ENCODE measurements around the gene UBE2H. TPM values are rescaled to one million over a fixed set of nuclear protein-coding genes. Genes with fewer than 3 reads are reported as not detected.
"Not testable (repeated sequence)": the region's sequence is repeated elsewhere in the genome, so short reads cannot be mapped to it uniquely, and the experiment has no call there.

The UBE2H gene
- total and polyA plus RNA-seq, 2 donors (not counting 1 experiment from before 2014, with no cell fraction given), result 23.3 to 54.1 TPM

GRCh38 chr7:129969881-129970446 lies 17.2 kb upstream of the UBE2H start:
- POLR2A ChIA-PET, result no interaction called here
- Mint-ChIP-seq H3K9me3 (ENCODE audit: insufficient read depth) (no peaks in the 10 kb centered on the region), H3K27ac (no peak overlapping the region), H3K4me1 (no peaks in the 10 kb centered on the region), H3K27me3 (no peaks in the 10 kb centered on the region), H3K4me3 (no peak overlapping the region)
- CTCF ChIA-PET, result no interaction called here
- TF ChIP-seq EZH2 (IDR thresholded peaks at IDR 0.05; ENCODE audit: borderline replicate concordance, insufficient read depth, low read depth, low read length, poor library complexity, severe bottlenecking) (no peak), CTCF (IDR thresholded peaks at IDR 0.05) (no peak)
- no peak overlapping the region for H3K4me3 ChIP-seq (ENCODE audit: control extremely low read depth in 1 of 5, extremely low read depth in 1 of 5, insufficient read depth in 1 of 5, low read depth in 2 of 5, low read length in 4 of 5)
- no peaks in the 10 kb centered on the region for H3K79me2 ChIP-seq (ENCODE audit: control insufficient read depth, insufficient read depth, low read length)
- intact Hi-C loops (cut with micrococcal nuclease), result no loop called here
- 96% methylated on average over 1 of the region's 3 CpGs for WGBS (ENCODE audit: insufficient coverage)
- H3K27ac ChIP-seq (ENCODE audit: low read length in 2 of 2), result no peak overlapping the region
- H3K4me1 ChIP-seq (ENCODE audit: control insufficient read depth in 2 of 2, insufficient read depth in 2 of 2, low read length in 2 of 2), result no peaks in the 10 kb centered on the region
- H3K36me3 ChIP-seq (replicated peaks in 1 of 2; ENCODE audit: control extremely low read depth in 1 of 2, control insufficient read depth in 1 of 2, extremely low read depth in 1 of 2, insufficient read depth in 2 of 2, low read length in 1 of 2), result no peaks in the 10 kb centered on the region
- no peak for DNase-seq
- peaks cover 0 to 2% (median 0%) of the 10 kb centered on the region in 4 experiments for H3K27me3 ChIP-seq (replicated peaks in 1 of 4; ENCODE audit: control extremely low read depth in 1 of 4, control insufficient read depth in 3 of 4, insufficient read depth in 4 of 4, low read length in 3 of 4)
- no peak overlapping the region for H3K9ac ChIP-seq (ENCODE audit: low read length)
- no peak overlapping the region for H2AFZ ChIP-seq (ENCODE audit: insufficient read depth, low read depth, low read length, poor library complexity, severe bottlenecking)
- no peak overlapping the region for H3K4me2 ChIP-seq (replicated peaks; ENCODE audit: low read depth, low read length, poor library complexity, severe bottlenecking)
- no peaks in the 10 kb centered on the region for H4K20me1 ChIP-seq (ENCODE audit: control insufficient read depth, insufficient read depth, low read length, poor library complexity, severe bottlenecking)
- no peak for ATAC-seq (ENCODE audit: low read depth)
- no peaks in the 10 kb centered on the region for H3K9me3 ChIP-seq (ENCODE audit: control extremely low read depth in 1 of 3, control insufficient read depth in 2 of 3, insufficient read depth in 1 of 3, low read length in 2 of 3)

- TF ChIP-seq EZH2 (IDR thresholded peaks at IDR 0.05; ENCODE audit: borderline replicate concordance, insufficient read depth, low read depth, low read length, poor library complexity, severe bottlenecking) (no peak), CTCF (IDR thresholded peaks at IDR 0.05) (no peak)
- Histone ChIP-seq H3K27me3 (replicated peaks in 1 of 4; ENCODE audit: control extremely low read depth in 1 of 4, control insufficient read depth in 3 of 4, insufficient read depth in 4 of 4, low read length in 3 of 4) (peaks cover 0 to 2% (median 0%) of the 10 kb centered on the region in 4 experiments), H3K79me2 (ENCODE audit: control insufficient read depth, insufficient read depth, low read length) (no peaks in the 10 kb centered on the region), H3K4me3 (ENCODE audit: control extremely low read depth in 1 of 5, extremely low read depth in 1 of 5, insufficient read depth in 1 of 5, low read depth in 2 of 5, low read length in 4 of 5) (no peak overlapping the region), H3K9ac (ENCODE audit: low read length) (no peak overlapping the region), H2AFZ (ENCODE audit: insufficient read depth, low read depth, low read length, poor library complexity, severe bottlenecking) (no peak overlapping the region), H3K9me3 (ENCODE audit: control extremely low read depth in 1 of 3, control insufficient read depth in 2 of 3, insufficient read depth in 1 of 3, low read length in 2 of 3) (no peaks in the 10 kb centered on the region), H3K36me3 (replicated peaks in 1 of 2; ENCODE audit: control extremely low read depth in 1 of 2, control insufficient read depth in 1 of 2, extremely low read depth in 1 of 2, insufficient read depth in 2 of 2, low read length in 1 of 2) (no peaks in the 10 kb centered on the region), H3K27ac (ENCODE audit: low read length in 2 of 2) (no peak overlapping the region), H3K4me2 (replicated peaks; ENCODE audit: low read depth, low read length, poor library complexity, severe bottlenecking) (no peak overlapping the region), H3K4me1 (ENCODE audit: control insufficient read depth in 2 of 2, insufficient read depth in 2 of 2, low read length in 2 of 2) (no peaks in the 10 kb centered on the region), H4K20me1 (ENCODE audit: control insufficient read depth, insufficient read depth, low read length, poor library complexity, severe bottlenecking) (no peaks in the 10 kb centered on the region)
- ChIA-PET POLR2A (interaction anchor here (0.7 kb wide), 1 partner anchor 13 kb away, joined by 4 read pairs; no protein-coding TSS in a partner anchor), CTCF (no interaction called here)
- no peak overlapping the region for H3K4me3 Mint-ChIP-seq
- no peak for ATAC-seq (ENCODE audit: low read depth)
- no peaks in the 10 kb centered on the region for H3K9me3 Mint-ChIP-seq (ENCODE audit: insufficient read depth)
- H3K27me3 Mint-ChIP-seq, result no peaks in the 10 kb centered on the region
- H3K4me1 Mint-ChIP-seq, result no peaks in the 10 kb centered on the region
- intact Hi-C loops (cut with micrococcal nuclease), result no loop called here
- H3K27ac Mint-ChIP-seq, result no peak overlapping the region
- DNase-seq, result no peak
- WGBS (ENCODE audit: insufficient coverage), result 74% methylated on average over 9 of the region's 11 CpGs
Observed at GRCh38 chr7:129968592-129969383, 16.0 kb upstream of the UBE2H start.

- H3K9me3 Mint-ChIP-seq (ENCODE audit: insufficient read depth); H3K4me3 Mint-ChIP-seq; H3K4me3 ChIP-seq (ENCODE audit: control extremely low read depth in 1 of 5, extremely low read depth in 1 of 5, insufficient read depth in 1 of 5, low read depth in 2 of 5, low read length in 4 of 5); DNase-seq; H3K27ac Mint-ChIP-seq; H3K27me3 ChIP-seq (replicated peaks in 1 of 4; ENCODE audit: control extremely low read depth in 1 of 4, control insufficient read depth in 3 of 4, insufficient read depth in 4 of 4, low read length in 3 of 4); H2AFZ ChIP-seq (ENCODE audit: insufficient read depth, low read depth, low read length, poor library complexity, severe bottlenecking); H3K9ac ChIP-seq (ENCODE audit: low read length); H3K27me3 Mint-ChIP-seq; H3K27ac ChIP-seq (ENCODE audit: low read length in 2 of 2); ATAC-seq (ENCODE audit: low read depth); H3K4me2 ChIP-seq (replicated peaks; ENCODE audit: low read depth, low read length, poor library complexity, severe bottlenecking); H3K9me3 ChIP-seq (ENCODE audit: control extremely low read depth in 1 of 3, control insufficient read depth in 2 of 3, insufficient read depth in 1 of 3, low read length in 2 of 3); intact Hi-C loops (cut with micrococcal nuclease); H3K4me1 Mint-ChIP-seq; H3K36me3 ChIP-seq (replicated peaks in 1 of 2; ENCODE audit: control extremely low read depth in 1 of 2, control insufficient read depth in 1 of 2, extremely low read depth in 1 of 2, insufficient read depth in 2 of 2, low read length in 1 of 2); H4K20me1 ChIP-seq (ENCODE audit: control insufficient read depth, insufficient read depth, low read length, poor library complexity, severe bottlenecking); H3K79me2 ChIP-seq (ENCODE audit: control insufficient read depth, insufficient read depth, low read length): not testable (repeated sequence)
- CTCF ChIA-PET, result interaction anchor here (1.2 to 1.8 kb wide), 2 partner anchors 13 to 51 kb away, joined by 3 to 4 read pairs; no protein-coding TSS in a partner anchor
- POLR2A ChIA-PET, result interaction anchor here (0.8 kb wide), 1 partner anchor 56 kb away, joined by 3 read pairs; no protein-coding TSS in a partner anchor
- peaks cover 0 to 13% of the 10 kb centered on the region in 2 donors for H3K4me1 ChIP-seq (ENCODE audit: control insufficient read depth in 2 of 2, insufficient read depth in 2 of 2, low read length in 2 of 2)
- 98% methylated on average over 3 of the region's 4 CpGs for WGBS (ENCODE audit: insufficient coverage)
Observed at GRCh38 chr7:129960204-129960475, 7.4 kb upstream of the UBE2H start.
